GM19463 (cell line): Measurements from ENCODE around the gene AMBRA1.
"Not testable (repeated sequence)": the region's sequence is repeated elsewhere in the genome, so short reads cannot be mapped to it uniquely, and the experiment has no call there.

ENCODE experiments used
- ATAC-seq: cut with Tn5 transposase; IDR thresholded peaks from one replicate; pipeline ENCODE4 v1.9.1; 2021; ENCODE audit warnings: mild to moderate bottlenecking, moderate library complexity; ENCODE audit not compliant: unreplicated experiment

Gene AMBRA1

GRCh38 chr11:46534711-46535110 lies 59.1 kb downstream of the AMBRA1 start:
- no peak for ATAC-seq

GRCh38 chr11:46533396-46534100 lies 60.3 kb downstream of the AMBRA1 start:
- ATAC-seq: no peak

- ATAC-seq: no peak
These were observed 63.8 kb downstream of the AMBRA1 start for GRCh38 chr11:46529928-46530574.

DNA sequence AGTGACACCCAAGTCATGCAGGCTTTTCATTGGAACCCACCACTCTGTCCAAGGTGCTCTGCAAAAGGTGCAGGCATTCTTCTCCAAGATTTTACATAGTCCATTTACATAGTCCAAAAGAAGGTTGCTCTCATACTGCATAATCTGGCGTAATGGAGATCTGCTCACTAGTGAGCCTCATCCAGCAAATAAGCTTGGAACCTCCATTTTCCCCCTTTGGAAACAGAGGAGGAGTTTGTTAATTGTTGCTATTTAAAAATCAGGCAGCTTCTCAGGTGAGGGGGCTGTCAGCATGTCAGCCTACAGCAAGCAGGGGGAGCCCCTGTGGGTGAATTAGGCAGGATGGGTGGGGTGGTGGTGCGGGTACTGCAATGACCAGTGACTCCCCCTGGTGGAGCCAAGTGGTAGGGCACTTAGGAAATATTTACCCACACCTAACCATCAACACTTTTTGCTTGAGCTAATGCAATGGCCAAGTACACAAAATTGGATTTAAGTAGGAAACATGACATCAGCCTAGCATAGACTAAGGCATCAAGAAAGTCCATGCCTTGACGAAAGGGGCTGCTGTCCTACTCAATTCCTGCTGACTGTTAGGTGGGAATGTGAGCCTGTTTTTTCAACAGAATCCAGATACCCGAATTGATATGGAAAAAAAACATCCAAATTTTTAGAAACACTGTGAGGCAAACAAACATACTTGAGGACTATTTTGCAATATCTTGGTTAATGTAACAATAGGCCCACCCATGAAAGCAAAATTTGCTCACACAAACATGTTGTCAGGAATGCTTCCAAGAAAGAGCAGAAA lies 64.5 kb downstream of the AMBRA1 start:
- peak; percentile 72 for ATAC-seq

GRCh38 chr11:46528445-46529094 lies 65.3 kb downstream of the AMBRA1 start:
- peak; percentile 47 for ATAC-seq

DNA sequence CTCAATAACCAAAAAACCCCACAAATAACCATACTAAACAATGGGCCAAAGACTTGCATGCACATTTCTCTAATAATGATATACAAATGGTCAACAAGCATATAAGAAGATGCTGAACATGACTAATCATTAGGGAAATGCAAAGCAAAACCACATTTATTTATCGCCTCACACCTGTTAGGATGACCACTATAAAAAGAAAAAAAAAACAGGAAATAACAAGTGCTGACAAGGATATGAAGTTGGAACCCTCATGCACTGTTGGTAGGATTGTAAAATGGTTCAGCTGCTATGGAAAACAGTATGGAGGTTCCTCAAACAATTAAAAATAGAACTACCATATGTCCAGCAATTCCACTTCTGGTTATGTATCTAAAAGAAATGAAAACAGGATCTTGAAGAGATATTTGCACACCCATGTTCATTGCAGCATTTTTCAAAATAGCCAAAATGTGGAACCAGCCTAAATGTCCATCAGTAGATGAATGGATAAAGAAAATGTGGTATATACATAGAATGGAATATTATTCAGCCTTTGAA lies 66.2 kb downstream of the AMBRA1 start:
- ATAC-seq: no peak

- ATAC-seq: no peak
These were observed 67.3 kb downstream of the AMBRA1 start for GRCh38 chr11:46526216-46527215.

DNA sequence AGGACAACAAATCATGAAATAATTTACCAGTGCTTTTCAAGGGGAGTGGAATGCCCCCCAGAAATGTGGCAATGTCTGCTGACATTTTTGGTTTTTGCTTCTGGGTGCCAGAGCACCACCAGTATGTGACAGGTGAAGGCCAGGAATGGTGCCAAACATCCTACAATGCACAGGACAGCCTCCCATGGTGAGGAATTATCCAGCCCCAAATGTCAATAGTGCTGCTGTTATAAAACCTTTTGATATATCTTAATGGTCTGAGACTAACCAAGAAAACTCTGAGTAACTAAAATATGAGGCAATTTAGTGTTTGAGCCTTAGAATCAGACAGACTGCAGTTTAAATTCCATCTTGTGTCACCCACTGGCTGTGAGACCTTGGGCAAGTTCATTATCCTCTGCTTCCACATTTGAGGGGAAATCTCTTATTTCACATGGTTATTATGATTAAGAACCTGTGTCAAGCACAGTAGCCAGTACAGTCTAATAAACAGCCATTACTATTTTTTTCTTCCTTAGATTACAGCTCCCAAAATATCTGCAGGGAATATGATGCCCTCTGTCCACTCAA lies 69.5 kb downstream of the AMBRA1 start:
- ATAC-seq: no peak

GRCh38 chr11:46523290-46523689 lies 70.5 kb downstream of the AMBRA1 start:
- ATAC-seq: no peak

DNA sequence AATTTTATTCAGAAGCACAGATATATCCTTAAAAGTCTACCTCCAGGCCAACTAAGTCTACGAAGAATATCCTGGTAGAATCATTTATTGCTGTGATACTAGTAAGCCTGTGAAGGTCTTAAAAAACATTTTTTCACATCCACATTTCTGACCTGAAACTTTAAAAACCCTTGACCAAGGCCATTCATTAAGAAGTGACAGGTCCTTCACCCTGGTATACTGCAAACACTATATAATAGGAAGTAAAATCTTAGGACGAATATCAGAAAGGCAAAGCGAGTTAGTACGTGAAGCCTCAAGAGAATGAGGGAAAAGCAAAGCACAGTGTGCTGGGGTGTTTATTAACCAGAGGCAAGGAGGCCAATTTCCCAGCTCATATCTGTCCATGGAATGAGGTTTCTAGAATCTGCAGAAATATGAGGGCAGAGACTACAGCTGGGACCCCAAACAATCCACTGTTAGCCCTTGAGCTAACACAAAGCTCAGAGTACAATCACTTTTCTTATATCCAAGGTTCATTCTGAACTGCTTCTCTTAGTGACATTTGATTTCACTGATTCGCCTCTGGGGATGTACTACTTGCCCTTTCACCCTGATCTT lies 71.0 kb downstream of the AMBRA1 start:
- no peak for ATAC-seq

DNA sequence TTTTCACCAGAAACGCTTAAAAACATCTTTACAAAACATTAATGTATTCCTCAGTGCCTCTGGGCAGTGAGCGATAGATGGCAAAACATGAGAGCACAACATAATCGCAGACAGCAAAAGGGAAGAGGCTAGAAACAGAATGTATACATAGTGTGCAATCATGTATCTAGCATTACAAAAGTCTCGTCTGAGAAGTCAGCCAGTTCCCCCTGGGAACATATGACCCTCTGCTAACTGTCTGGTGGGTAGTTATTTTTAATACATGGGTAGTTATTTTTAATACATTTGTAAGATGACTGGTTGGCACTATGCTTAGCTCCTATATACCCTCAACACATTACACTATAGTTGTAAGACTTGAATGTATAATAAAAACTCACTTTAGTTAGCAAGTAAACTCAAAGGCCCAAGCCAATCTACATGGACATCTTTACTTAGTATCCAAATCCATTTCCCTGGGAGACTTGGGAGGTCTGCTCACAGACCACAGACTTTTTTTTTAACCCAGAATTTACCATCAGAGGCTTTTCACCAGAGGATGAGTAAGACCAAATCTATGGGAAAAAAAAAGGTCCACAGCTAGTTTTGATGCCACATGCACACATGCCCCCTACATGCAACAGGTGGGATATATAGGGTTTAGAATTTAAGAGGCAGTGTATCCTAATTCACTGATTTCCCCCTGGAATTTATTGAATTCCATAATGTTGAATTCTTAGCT lies 71.7 kb downstream of the AMBRA1 start:
- ATAC-seq: no peak

- no peak for ATAC-seq
These were observed 72.7 kb downstream of the AMBRA1 start for GRCh38 chr11:46520971-46521745.

GRCh38 chr11:46519351-46519750 lies 74.5 kb downstream of the AMBRA1 start:
- ATAC-seq: no peak

DNA sequence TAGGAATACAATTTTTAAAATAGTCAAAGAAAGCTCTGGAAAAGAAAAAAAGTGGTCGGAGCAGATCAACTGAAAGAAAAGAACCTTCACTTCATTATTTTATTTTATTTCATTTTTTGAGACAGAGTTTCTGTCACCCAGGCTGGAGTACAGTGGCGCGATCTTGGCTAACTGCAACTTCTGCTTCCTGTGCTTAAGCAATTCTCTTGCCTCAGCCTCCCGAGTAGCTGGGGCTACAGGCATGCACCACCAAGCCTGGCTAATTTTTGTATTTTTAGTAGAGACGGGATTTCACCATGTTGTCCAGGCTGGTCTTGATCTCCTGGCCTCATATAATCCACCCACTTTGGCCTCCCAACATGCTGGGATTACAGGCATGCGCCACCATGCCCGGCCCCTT lies 74.9 kb downstream of the AMBRA1 start:
- ATAC-seq: not testable (repeated sequence)

DNA sequence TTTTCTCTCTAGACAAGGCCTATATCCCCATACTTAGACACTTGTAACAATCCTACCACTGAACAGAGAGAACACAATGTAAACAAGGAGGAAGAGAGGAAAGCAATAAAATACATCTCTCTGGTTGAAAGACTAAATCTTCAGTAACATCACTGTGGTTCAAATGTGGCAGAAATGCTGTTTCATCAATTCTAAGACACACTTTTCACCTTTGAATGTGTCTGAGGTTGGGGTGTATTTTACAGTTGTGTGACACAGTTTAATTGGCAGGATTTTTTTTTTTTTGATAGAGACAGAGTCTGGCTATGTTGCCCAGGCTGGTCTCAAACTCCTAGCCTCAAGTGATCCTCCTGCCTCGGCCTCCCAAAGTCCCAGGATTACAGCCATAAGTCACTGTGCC lies 79.5 kb downstream of the AMBRA1 start:
- ATAC-seq: no peak

- no peak for ATAC-seq
These were observed 79.9 kb downstream of the AMBRA1 start for GRCh38 chr11:46513934-46514342.

DNA sequence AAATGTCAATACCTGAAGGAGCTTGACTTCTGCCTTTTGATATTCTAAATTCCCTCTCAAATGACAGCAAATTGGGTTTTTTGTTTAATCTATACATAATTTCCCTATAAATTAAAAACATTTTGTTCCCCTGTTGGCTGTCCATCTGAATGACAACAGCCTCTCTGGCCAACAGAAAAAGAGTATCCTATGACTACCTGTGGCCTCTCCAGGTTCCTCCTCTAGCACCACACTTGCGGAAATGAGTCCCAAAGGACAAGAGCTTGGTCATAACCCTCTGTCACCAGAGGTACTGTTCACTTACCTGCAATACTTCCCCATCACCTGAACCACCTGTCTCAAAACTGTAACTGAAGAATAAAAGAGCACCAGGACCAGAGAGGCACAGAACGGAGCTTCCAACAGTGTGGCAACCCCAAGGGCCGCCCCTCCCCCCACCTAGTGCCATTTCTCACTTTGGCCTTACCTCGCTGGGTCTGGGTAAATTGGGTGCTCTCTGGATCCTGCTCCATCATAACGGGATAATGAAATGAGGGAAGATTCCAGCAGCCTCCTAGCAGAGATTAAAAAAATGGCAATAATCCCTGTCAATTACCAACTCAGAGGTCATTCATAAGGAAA lies 81.5 kb downstream of the AMBRA1 start:
- ATAC-seq: no peak
